H1 (cell line): ENCODE data around the gene PTPRO. TPM values are rescaled to one million over a fixed set of nuclear protein-coding genes. Genes with fewer than 3 reads are reported as not detected.

ENCODE experiments used
- CTCF ChIA-PET: fragments of 300-600 bp; sonication (Branson Sonifier 250); formaldehyde crosslinking; loops from one replicate; lab custom pipeline; 2021; ENCODE audit not compliant: partially characterized antibody; lab: Charles Lee
- POLR2A ChIA-PET: fragments of 300-600 bp; sonication (Branson Sonifier 250); formaldehyde crosslinking; loops from one replicate; lab custom pipeline; 2021; ENCODE audit warnings: inconsistent platforms; ENCODE audit not compliant: partially characterized antibody; lab: Charles Lee
- DNase-seq, 2 experiments: peaks; one replicate each; pipeline versions ENCODE4 v3.0.0 to v3.0.0-alpha.2; 2010 to 2022; ENCODE audit warnings: low spot score in 2 of 2, low read depth in 1 of 2, mixed read lengths in 1 of 2
- FAIRE-seq: peaks from 2 replicates; lab custom pipeline; 2011; peaks lifted over from hg19 to GRCh38; lab: Jason Lieb, UNC
- H2AFZ ChIP-seq: 2 replicates; pipeline ENCODE4 v1.8.1; 2012; ENCODE audit warnings: low read length, inconsistent platforms
- H2AK5ac ChIP-seq: 2 replicates; pipeline ENCODE4 v1.6.1; 2013; ENCODE audit warnings: low read depth, low read length
- H2BK120ac ChIP-seq: replicated peaks from 2 replicates; pipeline ENCODE3; 2013; ENCODE audit warnings: low read depth, low read length, inconsistent platforms
- H2BK12ac ChIP-seq: 2 replicates; pipeline ENCODE4 v1.6.1; 2013; ENCODE audit warnings: low read depth, low read length
- H2BK15ac ChIP-seq: 2 replicates; pipeline ENCODE4 v1.6.1; 2013; ENCODE audit warnings: low read length
- H2BK20ac ChIP-seq: 2 replicates; pipeline ENCODE4 v1.6.1; 2013; ENCODE audit warnings: low read length
- H2BK5ac ChIP-seq: 2 replicates; pipeline ENCODE4 v1.6.1; 2013; ENCODE audit warnings: low read depth, low read length
- H3K14ac ChIP-seq: 2 replicates; pipeline ENCODE4 v1.6.1; 2013; ENCODE audit warnings: inconsistent platforms; ENCODE audit not compliant: insufficient read length
- H3K18ac ChIP-seq: 2 replicates; pipeline ENCODE4 v1.6.1; 2013; ENCODE audit warnings: low read length; ENCODE audit errors: extremely low read depth
- H3K23ac ChIP-seq: 2 replicates; pipeline ENCODE4 v1.6.1; 2013; ENCODE audit warnings: inconsistent platforms; ENCODE audit not compliant: insufficient read length
- H3K23me2 ChIP-seq: 2 replicates; pipeline ENCODE4 v1.6.1; 2013; ENCODE audit warnings: low read depth, low read length
- H3K27ac ChIP-seq: 2 replicates; pipeline ENCODE4 v1.6.1; 2011; ENCODE audit warnings: low read depth, low read length, inconsistent platforms
- H3K27me3 ChIP-seq, 4 experiments: replicated peaks in 1 of 4; 1 replicate in 1 of 4; 2 replicates in 3 of 4; pipeline versions ENCODE4 v1.6.1 to v1.8.1; 2011 to 2013; ENCODE audit warnings: low read length in 3 of 4, mild to moderate bottlenecking in 3 of 4, inconsistent platforms in 2 of 4, mixed read lengths in 2 of 4, moderate library complexity in 1 of 4; ENCODE audit not compliant: control insufficient read depth in 3 of 4, insufficient read depth in 3 of 4; ENCODE audit errors: extremely low read depth in 1 of 4
- H3K36me3 ChIP-seq, 4 experiments: 2 replicates each; pipeline versions ENCODE4 v1.6.1 to v1.8.1; 2011 to 2013; ENCODE audit warnings: mild to moderate bottlenecking in 4 of 4, low read length in 3 of 4, moderate library complexity in 2 of 4, control low read depth in 1 of 4, inconsistent platforms in 1 of 4; ENCODE audit not compliant: insufficient read depth in 4 of 4, control insufficient read depth in 2 of 4
- H3K4ac ChIP-seq: replicated peaks from 2 replicates; pipeline ENCODE3; 2013; ENCODE audit warnings: low read length, low read depth, mixed read lengths, inconsistent platforms; ENCODE audit not compliant: insufficient read length
- H3K4me1 ChIP-seq, 4 experiments: replicated peaks in 1 of 4; 1 replicate in 1 of 4; 2 replicates in 3 of 4; pipeline versions ENCODE4 v1.6.1 to v1.8.1; 2011 to 2013; ENCODE audit warnings: low read length in 3 of 4, inconsistent platforms in 2 of 4, mixed read lengths in 1 of 4; ENCODE audit not compliant: insufficient read depth in 4 of 4, control insufficient read depth in 3 of 4
- H3K4me2 ChIP-seq, 2 experiments: 2 replicates each; pipeline versions ENCODE4 v1.6.1 to v1.8.1; 2011 to 2013; ENCODE audit warnings: low read depth in 2 of 2, low read length in 2 of 2, control low read depth in 1 of 2, inconsistent platforms in 1 of 2, mild to moderate bottlenecking in 1 of 2; ENCODE audit not compliant: insufficient read depth in 1 of 2
- H3K4me3 ChIP-seq, 4 experiments: fragments of 200-600, 300-600 bp in 1 of 4; sonication (generic), shearing (Covaris generic), sonication (Bioruptor Twin) in 1 of 4; 2 replicates each; pipeline versions ENCODE4 v1.5.1 to v1.8.1; 2011 to 2016; ENCODE audit warnings: low read length in 4 of 4, low read depth in 3 of 4, control low read depth in 2 of 4, inconsistent platforms in 2 of 4, mild to moderate bottlenecking in 2 of 4, mixed read lengths in 1 of 4, moderate library complexity in 1 of 4; ENCODE audit not compliant: insufficient read depth in 2 of 4; ENCODE audit errors: extremely low read depth in 1 of 4
- H3K56ac ChIP-seq: replicated peaks from 2 replicates; pipeline ENCODE3; 2013; ENCODE audit warnings: low read depth, mild to moderate bottlenecking, mixed read lengths, low read length, inconsistent platforms; ENCODE audit not compliant: insufficient read length
- H3K79me1 ChIP-seq: 2 replicates; pipeline ENCODE4 v1.6.1; 2013; ENCODE audit warnings: low read depth, low read length, control low read depth
- H3K79me2 ChIP-seq, 2 experiments: 2 replicates each; pipeline versions ENCODE4 v1.6.1 to v1.8.1; 2012 to 2013; ENCODE audit warnings: low read length in 2 of 2, mild to moderate bottlenecking in 2 of 2, inconsistent platforms in 1 of 2; ENCODE audit not compliant: insufficient read depth in 2 of 2, control insufficient read depth in 1 of 2
- H3K9ac ChIP-seq, 4 experiments: replicated peaks in 1 of 4; 1 replicate in 1 of 4; 2 replicates in 3 of 4; pipeline versions ENCODE4 v1.6.1 to v1.8.1; 2011 to 2013; ENCODE audit warnings: low read depth in 3 of 4, low read length in 3 of 4, control low read depth in 2 of 4, mild to moderate bottlenecking in 2 of 4, moderate library complexity in 2 of 4, inconsistent platforms in 1 of 4; ENCODE audit errors: extremely low read depth in 1 of 4
- H3K9me3 ChIP-seq, 2 experiments: 2 replicates each; pipeline versions ENCODE4 v1.6.1 to v1.8.1; 2012 to 2013; ENCODE audit warnings: mild to moderate bottlenecking in 2 of 2, moderate library complexity in 2 of 2, control low read depth in 1 of 2, inconsistent platforms in 1 of 2, low read depth in 1 of 2, low read length in 1 of 2, mixed read lengths in 1 of 2; ENCODE audit not compliant: insufficient read depth in 2 of 2
- H4K20me1 ChIP-seq, 2 experiments: replicated peaks in 1 of 2; 2 replicates each; pipeline versions ENCODE3 to v1.8.1; 2011 to 2013; ENCODE audit warnings: inconsistent platforms in 2 of 2, low read length in 2 of 2, mild to moderate bottlenecking in 1 of 2; ENCODE audit not compliant: insufficient read depth in 2 of 2, control insufficient read depth in 1 of 2
- H4K5ac ChIP-seq: 2 replicates; pipeline ENCODE4 v1.6.1; 2013; ENCODE audit warnings: low read length, low read depth, mixed read lengths, inconsistent platforms; ENCODE audit not compliant: insufficient read length
- H4K8ac ChIP-seq: 2 replicates; pipeline ENCODE4 v1.8.0; 2013; ENCODE audit warnings: mild to moderate bottlenecking, moderate library complexity, low read length, inconsistent platforms; ENCODE audit not compliant: insufficient read depth; ENCODE audit errors: extremely low read depth
- H4K91ac ChIP-seq: replicated peaks from 2 replicates; pipeline ENCODE3; 2013; ENCODE audit warnings: low read length, mixed read lengths, inconsistent platforms; ENCODE audit not compliant: insufficient read length
- JUN ChIP-seq: IDR thresholded peaks from 2 replicates; pipeline ENCODE4 v1.6.1; 2011; ENCODE audit warnings: low read depth, mild to moderate bottlenecking, improper control_type of control experiment, low read length
- MAX ChIP-seq: IDR thresholded peaks from 2 replicates; pipeline ENCODE4 v1.6.1; 2012; ENCODE audit warnings: inconsistent platforms
- PHF8 ChIP-seq: fragments of 200-600 bp; sonication (generic); conservative IDR thresholded peaks from 2 replicates; pipeline ENCODE4 v1.7.1; 2012; ENCODE audit warnings: low read depth, mild to moderate bottlenecking, inconsistent platforms, low read length, moderate library complexity
- POLR2AphosphoS5 ChIP-seq: IDR thresholded peaks from 2 replicates; pipeline ENCODE4 v1.6.1; 2011; ENCODE audit warnings: low read depth, low read length
- RXRA ChIP-seq: IDR thresholded peaks from 2 replicates; pipeline ENCODE4 v1.6.1; 2011; ENCODE audit warnings: low read depth, mild to moderate bottlenecking, low read length, moderate library complexity; ENCODE audit not compliant: insufficient read depth
- TCF12 ChIP-seq: IDR thresholded peaks from 2 replicates; pipeline ENCODE4 v1.6.1; 2011; ENCODE audit warnings: low read depth, mild to moderate bottlenecking, low read length
- whole genome bisulfite sequencing, 2 experiments: shearing (Covaris generic) in 1 of 2; methylation state at CpG; one replicate each; pipeline versions ENCODE4 v1.1.6 to v1.1.7; 2013 to 2015; ENCODE audit warnings: low lambda C conversion rate in 2 of 2, mixed read lengths in 2 of 2, inconsistent platforms in 1 of 2, low coverage in 1 of 2, missing lambda C conversion rate in 1 of 2; ENCODE audit not compliant: insufficient replicate concordance in 2 of 2, insufficient coverage in 1 of 2, insufficient read length in 1 of 2; ENCODE audit errors: extremely low coverage in 1 of 2, missing lambda C conversion rate in 1 of 2; 5-methylcytosine and 5-hydroxymethylcytosine counted together
- polyA plus RNA-seq, 7 experiments: library from polyadenylated mRNA; depleted of rRNA in 3 of 7; stranded (reverse) in 5 of 7; unstranded in 2 of 7; fragments of >200 nt in 5 of 7; fragments of 200-250 nt in 2 of 7; gene quantifications; 1 replicate in 5 of 7; 2 replicates in 1 of 7; 4 replicates in 1 of 7; pipeline versions ENCODE4 v1.2.1 to v1.2.3, GENCODE V29; 2011 to 2013; ENCODE audit warnings: missing spikeins in 2 of 7, mixed read lengths in 2 of 7
- total RNA-seq: library from RNA; stranded (reverse); fragmentation: NEBNext Ultra II Directional; extraction: Animal tissue kit (Norgen Biotek cat#: 25700); gene quantifications from 2 replicates; pipeline ENCODE4 v1.2.1, GENCODE V29; 2021

PTPRO gene
- total and polyA plus RNA-seq, 2 of the 8 experiments (the other 6 are each of a cell fraction or from before 2014, with no cell fraction given): 0.73 to 1.7 TPM

GRCh38 chr12:15453613-15454012, 131.3 kb downstream of the PTPRO start:
- Histone ChIP-seq H3K56ac (no peak overlapping the region), H4K20me1 (no peaks in the 10 kb centered on the region), H3K4me1 (no peaks in the 10 kb centered on the region), H3K14ac (no peak overlapping the region), H3K4ac (no peak overlapping the region), H2BK5ac (no peak overlapping the region), H3K36me3 (no peaks in the 10 kb centered on the region), H2BK12ac (no peak overlapping the region), H3K18ac (no peak overlapping the region), H3K9me3 (peaks cover under 1 to 4% of the 10 kb centered on the region in 2 experiments; a peak in 1 of 4 replicates), H2BK15ac (no peak overlapping the region), H2BK20ac (no peak overlapping the region), H3K9ac (no peak overlapping the region), H2AK5ac (no peak overlapping the region), H4K5ac (no peak overlapping the region), H3K27ac (no peak overlapping the region), H3K23ac (no peak overlapping the region), H3K23me2 (no peaks in the 10 kb centered on the region), H3K4me2 (no peak overlapping the region), H3K27me3 (no peaks in the 10 kb centered on the region), H2AFZ (no peak overlapping the region), H3K4me3 (no peak overlapping the region), H4K91ac (no peak overlapping the region), H3K79me1 (no peaks in the 10 kb centered on the region), H3K79me2 (no peaks in the 10 kb centered on the region), H4K8ac (no peak overlapping the region), H2BK120ac (no peak overlapping the region)
- DNase-seq (no peak), FAIRE-seq (no peak)
- ChIA-PET POLR2A (no interaction called here), CTCF (no interaction called here)
- WGBS, 2 experiments: 95% methylated on average over 1 of the region's 1 CpG; no CpG with 5 or more reads in 1 of the 2 experiments
- no peak for TF ChIP-seq RXRA
- no peak for TF ChIP-seq JUN
- no peak for TF ChIP-seq PHF8
- TF ChIP-seq MAX: no peak
- no peak for TF ChIP-seq TCF12
- no peak for TF ChIP-seq POLR2AphosphoS5
